Activated CD8-positive, alpha-beta memory T cell treated with anti-CD3 and anti-CD28 coated beads, Interleukin-2, amount 10 ng/mL, durations not matched to agents 7 days and 5 days (primary cell): Measurements from ENCODE around the gene UBE2Z. TPM values are rescaled to one million over a fixed set of nuclear protein-coding genes. Genes with fewer than 3 reads are reported as not detected.

Experiments
- total RNA-seq, 2 experiments: library from RNA; stranded (reverse); gene quantifications; one replicate each; pipeline ENCODE4 v1.2.3, GENCODE V29; 2021

Gene UBE2Z
- total RNA-seq, 2 experiments from 2014 or later, result 73.7 to 90.6 TPM

Other genes with a start within 250 kb of the UBE2Z start
- gene PRAC1, start 185.9 kb upstream of the UBE2Z start, total RNA-seq, result not detected
- gene PRAC2, start 185.2 kb upstream of the UBE2Z start, total RNA-seq, result not detected
- not detected for gene HOXB13, start 179.7 kb upstream of the UBE2Z start, total RNA-seq
- not detected for gene TTLL6, start 91.2 kb upstream of the UBE2Z start, total RNA-seq
- gene CALCOCO2, start 77.4 kb upstream of the UBE2Z start, total RNA-seq, result 100 to 1,000 TPM; 165 to 170 TPM
- 100 to 1,000 TPM in 1 of 2 experiments, 10 to 100 TPM in 1; 78.2 to 103 TPM for gene ATP5MC1, start 15.6 kb upstream of the UBE2Z start, total RNA-seq
- gene SNF8, start 36.4 kb downstream of the UBE2Z start, total RNA-seq, result 100 to 1,000 TPM; 125 to 127 TPM
- not detected for gene GIP, start 60.2 kb downstream of the UBE2Z start, total RNA-seq
- gene IGF2BP1, start 89.0 kb downstream of the UBE2Z start, total RNA-seq, result not detected
- under 1 TPM; 0.02 to 0.03 TPM for gene B4GALNT2, start 224.4 kb downstream of the UBE2Z start, total RNA-seq